ENCODE data around the gene SIRPG. TPM values are rescaled to one million over a fixed set of nuclear protein-coding genes. Genes with fewer than 3 reads are reported as not detected.
A peak's percentile ranks its signal among the peaks of the same experiment; 100 is the strongest.

SIRPG gene
- total and polyA plus RNA-seq, 2 of the 8 experiments (the other 6 are each of a cell fraction or from before 2014, with no cell fraction given), result 0.08 TPM; not detected in 1

- DNase-seq (ENCODE audit: low read depth in 1 of 2, low spot score in 2 of 2), result no peak
These were observed 68.8 kb downstream of the SIRPG start for GRCh38 chr20:1588533-1589460.

More at GRCh38 chr20:1588533-1589460, 68.8 kb downstream of the SIRPG start:
- Histone ChIP-seq H3K79me2 (ENCODE audit: control insufficient read depth in 1 of 2, insufficient read depth in 2 of 2, low read length in 2 of 2) (no peaks in the 10 kb centered on the region), H2AK5ac (ENCODE audit: low read depth, low read length) (no peak overlapping the region), H2BK15ac (ENCODE audit: low read length) (no peak overlapping the region), H4K8ac (ENCODE audit: extremely low read depth, insufficient read depth, low read length) (no peak overlapping the region), H3K23ac (ENCODE audit: insufficient read length) (no peak overlapping the region), H3K27me3 (replicated peaks in 1 of 4; ENCODE audit: control insufficient read depth in 3 of 4, extremely low read depth in 1 of 4, insufficient read depth in 3 of 4, low read length in 3 of 4) (no peaks in the 10 kb centered on the region), H2BK5ac (ENCODE audit: low read depth, low read length) (no peak overlapping the region), H3K4me3 (ENCODE audit: extremely low read depth in 1 of 4, insufficient read depth in 2 of 4, low read depth in 3 of 4, low read length in 4 of 4) (no peak overlapping the region), H3K9me3 (ENCODE audit: insufficient read depth in 2 of 2, low read depth in 1 of 2, low read length in 1 of 2) (no peaks in the 10 kb centered on the region), H4K20me1 (replicated peaks in 1 of 2; ENCODE audit: control insufficient read depth in 1 of 2, insufficient read depth in 2 of 2, low read length in 2 of 2) (no peaks in the 10 kb centered on the region), H3K27ac (ENCODE audit: low read depth, low read length) (no peak overlapping the region), H3K14ac (ENCODE audit: insufficient read length) (no peak overlapping the region), H4K91ac (replicated peaks; ENCODE audit: insufficient read length, low read length) (no peak overlapping the region), H3K23me2 (ENCODE audit: low read depth, low read length) (no peaks in the 10 kb centered on the region), H3K9ac (replicated peaks in 1 of 4; ENCODE audit: extremely low read depth in 1 of 4, low read depth in 3 of 4, low read length in 3 of 4) (no peak overlapping the region), H3K4me1 (replicated peaks in 1 of 4; ENCODE audit: control insufficient read depth in 3 of 4, insufficient read depth in 4 of 4, low read length in 3 of 4) (no peaks in the 10 kb centered on the region), H3K4ac (replicated peaks; ENCODE audit: insufficient read length, low read depth, low read length) (no peak overlapping the region), H4K5ac (ENCODE audit: insufficient read length, low read depth, low read length) (no peak overlapping the region), H3K56ac (replicated peaks; ENCODE audit: insufficient read length, low read depth, low read length) (no peak overlapping the region), H2AFZ (ENCODE audit: low read length) (no peak overlapping the region), H3K4me2 (ENCODE audit: insufficient read depth in 1 of 2, low read depth in 2 of 2, low read length in 2 of 2) (no peak overlapping the region), H2BK20ac (ENCODE audit: low read length) (no peak overlapping the region), H3K18ac (ENCODE audit: extremely low read depth, low read length) (no peak overlapping the region), H3K79me1 (ENCODE audit: low read depth, low read length) (no peaks in the 10 kb centered on the region), H3K36me3 (ENCODE audit: control insufficient read depth in 2 of 4, insufficient read depth in 4 of 4, low read length in 3 of 4) (no peaks in the 10 kb centered on the region), H2BK12ac (ENCODE audit: low read depth, low read length) (no peak overlapping the region), H2BK120ac (replicated peaks; ENCODE audit: low read depth, low read length) (no peak overlapping the region)
- WGBS, 2 experiments (ENCODE audit: extremely low coverage in 1 of 2, insufficient coverage in 1 of 2, insufficient read length in 1 of 2, insufficient replicate concordance in 2 of 2, low coverage in 1 of 2, low lambda C conversion rate in 2 of 2, missing lambda C conversion rate in 1 of 2), result 77% methylated on average over 7 of the region's 9 CpGs; no CpG with 5 or more reads in 1 of the 2 experiments
- CTCF ChIA-PET (ENCODE audit: partially characterized antibody), result interaction anchor here (0.8 to 1.5 kb wide), 3 partner anchors 48 to 307 kb away, joined by 3 to 4 read pairs (median 3); no protein-coding TSS in a partner anchor
- FAIRE-seq, result no peak
- TF ChIP-seq CTCF (IDR thresholded peaks at IDR 0.05; ENCODE audit: control extremely low read depth in 1 of 3, insufficient read depth in 1 of 3, low read depth in 1 of 3, low read length in 3 of 3), result peak in 1 of 3 experiments; percentile 31; a peak in 1 of 4 replicates
- TF ChIP-seq BACH1 (IDR thresholded peaks at IDR 0.05; ENCODE audit: low read length), result no peak
- no peak for TF ChIP-seq EZH2 (IDR thresholded peaks at IDR 0.05; ENCODE audit: low read depth, low read length, severe bottlenecking)
- peak; percentile 30 to 40; a peak in 3 of 4 replicates for TF ChIP-seq RAD21 (IDR thresholded peaks at IDR 0.05 in 1 of 2, conservative IDR thresholded peaks at IDR 0.05 in 1 of 2; ENCODE audit: low read depth in 2 of 2, low read length in 2 of 2)
- POLR2A ChIA-PET (ENCODE audit: partially characterized antibody), result no interaction called here
